PC-3 (cell line): ENCODE data around the gene OR6C2. TPM values are rescaled to one million over a fixed set of nuclear protein-coding genes. Genes with fewer than 3 reads are reported as not detected.
"Not testable (repeated sequence)": the region's sequence is repeated elsewhere in the genome, so short reads cannot be mapped to it uniquely, and the experiment has no call there.

Source experiments
- ATAC-seq: fragments of 200-7000 bp; cut with Tn5 transposase; 2 replicates; pipeline ENCODE4 v1.9.1; 2020; ENCODE audit warnings: mild to moderate bottlenecking, moderate library complexity
- BruUV-seq: library from RNA; stranded (reverse); fragments of 400-500 nt; replicated peaks from 2 replicates; lab custom pipeline; 2021; lab: Mats Ljungman, UMichigan
- CTCF ChIA-PET: fragments of 300-600 bp; sonication (Branson Sonifier 250); formaldehyde crosslinking; loops from one replicate; lab custom pipeline; 2022; ENCODE audit warnings: antibody characterized with exemption; lab: Charles Lee
- POLR2A ChIA-PET: fragments of 300-600 bp; sonication (Branson Sonifier 250); formaldehyde crosslinking; loops from one replicate; lab custom pipeline; 2022; ENCODE audit warnings: antibody characterized with exemption; ENCODE audit not compliant: unreplicated experiment; lab: Charles Lee
- DNase-seq: peaks from one replicate; pipeline ENCODE4 v3.0.0-alpha.2; 2015
- H2AFZ ChIP-seq: fragments of 300-600 bp; sonication (generic); 2 replicates; pipeline ENCODE4 v1.6.0; 2016; ENCODE audit warnings: antibody characterized with exemption, low read length
- H3F3A ChIP-seq: fragments of 300-600 bp; sonication (generic); one replicate; pipeline ENCODE4 v1.6.0; 2017; ENCODE audit warnings: antibody characterized with exemption, low read length, control low read depth, mild to moderate bottlenecking; ENCODE audit not compliant: unreplicated experiment
- H3K27ac ChIP-seq: fragments of 300-600 bp; sonication (generic); 2 replicates; pipeline ENCODE4 v1.5.1; 2016; ENCODE audit warnings: mild to moderate bottlenecking, low read length
- H3K27me3 ChIP-seq: fragments of 300-600 bp; sonication (generic); 2 replicates; pipeline ENCODE4 v1.6.1; 2016; ENCODE audit warnings: low read length, mixed read lengths
- H3K36me3 ChIP-seq: fragments of 300-600 bp; sonication (generic); 2 replicates; pipeline ENCODE4 v1.6.1; 2016; ENCODE audit warnings: low read depth, mixed run types, low read length, mixed read lengths
- H3K4me1 ChIP-seq: fragments of 300-600 bp; sonication (generic); 2 replicates; pipeline ENCODE4 v1.5.1; 2016; ENCODE audit warnings: low read length; ENCODE audit not compliant: insufficient read depth
- H3K4me2 ChIP-seq: fragments of 300-600 bp; sonication (generic); 2 replicates; pipeline ENCODE4 v1.6.0; 2016; ENCODE audit warnings: low read length
- H3K4me3 ChIP-seq: fragments of 300-600 bp; sonication (generic); 2 replicates; pipeline ENCODE4 v1.5.1; 2016; ENCODE audit warnings: mild to moderate bottlenecking, low read length, mixed read lengths
- H3K79me2 ChIP-seq: fragments of 300-600 bp; sonication (generic); 2 replicates; pipeline ENCODE4 v1.6.1; 2017; ENCODE audit warnings: low read length, mixed read lengths
- H3K9ac ChIP-seq: fragments of 300-600 bp; sonication (generic); 2 replicates; pipeline ENCODE4 v1.6.0; 2016; ENCODE audit warnings: mild to moderate bottlenecking, low read length
- H3K9me2 ChIP-seq: fragments of 300-600 bp; sonication (generic); replicated peaks from 2 replicates; pipeline ENCODE4 v1.6.1; 2016; ENCODE audit warnings: mixed run types, low read length, mixed read lengths
- H3K9me3 ChIP-seq: fragments of 300-600 bp; sonication (generic); 2 replicates; pipeline ENCODE4 v1.6.1; 2016; ENCODE audit warnings: low read length, mixed read lengths
- H4K20me1 ChIP-seq: fragments of 300-600 bp; sonication (generic); 2 replicates; pipeline ENCODE4 v1.6.1; 2016; ENCODE audit warnings: low read length, mixed read lengths
- EZH2 ChIP-seq: fragments of 300-600 bp; sonication (generic); IDR thresholded peaks from one replicate; pipeline ENCODE4 v1.6.1; 2017; ENCODE audit warnings: antibody characterized with exemption, mild to moderate bottlenecking, low read length; ENCODE audit not compliant: unreplicated experiment
- EZH2phosphoT487 ChIP-seq: fragments of 300-600 bp; sonication (generic); IDR thresholded peaks from 2 replicates; pipeline ENCODE4 v1.6.1; 2018; ENCODE audit warnings: mild to moderate bottlenecking, antibody characterized with exemption, low read length, borderline replicate concordance
- intact Hi-C: fragments of 100-400 bp; cut with micrococcal nuclease; formaldehyde crosslinking; loops from 2 replicates; pipeline ENCODE4 v1.9.0; 2023
- total RNA-seq: library from RNA; depleted of rRNA; stranded (reverse); fragments of >200 nt; gene quantifications from 2 replicates; pipeline ENCODE4 v1.2.3, GENCODE V29; 2014
- TF ChIP-seq, protein P1 (sequence below): fragments of 300-600 bp; sonication (generic); conservative IDR thresholded peaks from 2 replicates; pipeline ENCODE4 v1.5.1; 2017; ENCODE audit warnings: antibody characterized with exemption, low read depth, mild to moderate bottlenecking, low read length

The OR6C2 gene
- total RNA-seq, 1 experiment from 2014 or later, result not detected

DNA sequence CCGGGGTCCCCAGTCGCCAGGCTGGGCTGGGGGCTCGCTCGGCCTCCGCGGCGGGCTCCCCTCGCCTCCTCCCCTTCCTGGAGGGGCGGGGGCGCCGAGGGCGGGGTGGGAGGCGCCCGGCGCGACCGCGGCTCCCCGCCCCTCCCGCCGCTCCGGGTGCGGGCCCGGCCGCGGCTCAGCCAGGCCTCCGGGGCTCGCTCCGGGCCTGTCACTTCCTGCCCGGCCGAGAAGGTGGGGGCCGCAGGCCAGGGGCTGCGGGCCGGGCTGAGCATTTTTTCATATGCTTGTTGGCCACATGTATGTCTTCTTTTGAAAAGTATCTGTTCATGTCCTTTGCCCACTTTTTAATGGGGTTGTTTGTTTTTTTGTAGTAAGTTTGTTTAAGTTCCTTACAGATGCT, 29.0 kb upstream of the OR6C2 start:
- intact Hi-C loops, H3K4me3 ChIP-seq: not testable (repeated sequence)

DNA sequence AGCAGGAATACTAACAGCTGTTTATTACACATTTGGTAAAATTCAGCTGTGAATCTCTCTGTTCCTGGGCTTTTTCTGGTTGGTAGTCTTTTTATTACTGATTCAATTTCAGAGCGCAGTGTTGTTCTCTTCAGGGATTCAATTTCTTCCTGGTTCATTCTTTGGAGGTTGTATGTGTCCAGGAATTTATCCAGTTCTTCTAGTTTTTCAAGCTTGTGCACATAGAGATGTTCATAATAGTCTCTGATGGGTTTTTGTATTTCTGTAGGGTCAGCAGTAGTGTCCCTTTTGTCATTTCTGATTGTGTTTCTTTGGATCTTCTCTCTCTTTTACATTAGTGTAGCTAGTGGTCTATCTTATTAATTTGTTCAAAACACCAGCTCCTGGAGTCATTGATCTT, 26.9 kb upstream of the OR6C2 start:
- no peaks in the 10 kb centered on the region for H3K9me3 ChIP-seq
- BruUV-seq, result no TSS peak
- ChIA-PET CTCF (no interaction called here), POLR2A (no interaction called here)
- H3K9me2 ChIP-seq, result no peaks in the 10 kb centered on the region
- H3K27ac ChIP-seq, result no peak overlapping the region
- H3K36me3 ChIP-seq, result no peaks in the 10 kb centered on the region
- no peak overlapping the region for H2AFZ ChIP-seq
- no peaks in the 10 kb centered on the region for H4K20me1 ChIP-seq
- intact Hi-C loops, result no loop called here
- TF ChIP-seq EZH2phosphoT487 (no peak), EZH2 (no peak)
- TF ChIP-seq, protein P1, sequence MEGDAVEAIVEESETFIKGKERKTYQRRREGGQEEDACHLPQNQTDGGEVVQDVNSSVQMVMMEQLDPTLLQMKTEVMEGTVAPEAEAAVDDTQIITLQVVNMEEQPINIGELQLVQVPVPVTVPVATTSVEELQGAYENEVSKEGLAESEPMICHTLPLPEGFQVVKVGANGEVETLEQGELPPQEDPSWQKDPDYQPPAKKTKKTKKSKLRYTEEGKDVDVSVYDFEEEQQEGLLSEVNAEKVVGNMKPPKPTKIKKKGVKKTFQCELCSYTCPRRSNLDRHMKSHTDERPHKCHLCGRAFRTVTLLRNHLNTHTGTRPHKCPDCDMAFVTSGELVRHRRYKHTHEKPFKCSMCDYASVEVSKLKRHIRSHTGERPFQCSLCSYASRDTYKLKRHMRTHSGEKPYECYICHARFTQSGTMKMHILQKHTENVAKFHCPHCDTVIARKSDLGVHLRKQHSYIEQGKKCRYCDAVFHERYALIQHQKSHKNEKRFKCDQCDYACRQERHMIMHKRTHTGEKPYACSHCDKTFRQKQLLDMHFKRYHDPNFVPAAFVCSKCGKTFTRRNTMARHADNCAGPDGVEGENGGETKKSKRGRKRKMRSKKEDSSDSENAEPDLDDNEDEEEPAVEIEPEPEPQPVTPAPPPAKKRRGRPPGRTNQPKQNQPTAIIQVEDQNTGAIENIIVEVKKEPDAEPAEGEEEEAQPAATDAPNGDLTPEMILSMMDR, result no peak
- H3K4me3 ChIP-seq, result no peak overlapping the region
- no peaks in the 10 kb centered on the region for H3F3A ChIP-seq
- H3K9ac ChIP-seq, result no peak overlapping the region
- H3K27me3 ChIP-seq, result peaks cover 26% of the 10 kb centered on the region
- no peaks in the 10 kb centered on the region for H3K79me2 ChIP-seq
- H3K4me1 ChIP-seq, result no peaks in the 10 kb centered on the region
- DNase-seq, result no peak
- H3K4me2 ChIP-seq, result no peak overlapping the region
- ATAC-seq, result no peak

More for the DNA sequence above, 29.0 kb upstream of the OR6C2 start:
- H3K9me2 ChIP-seq, H2AFZ ChIP-seq, H3K9ac ChIP-seq, H3K4me2 ChIP-seq, DNase-seq, H3K36me3 ChIP-seq, POLR2A ChIA-PET, H3K4me1 ChIP-seq, H3K9me3 ChIP-seq, H3F3A ChIP-seq, ATAC-seq, CTCF ChIA-PET, H3K27ac ChIP-seq, BruUV-seq, H3K79me2 ChIP-seq, H4K20me1 ChIP-seq: not testable (repeated sequence)
- H3K27me3 ChIP-seq, result peaks cover 26% of the 10 kb centered on the region

DNA sequence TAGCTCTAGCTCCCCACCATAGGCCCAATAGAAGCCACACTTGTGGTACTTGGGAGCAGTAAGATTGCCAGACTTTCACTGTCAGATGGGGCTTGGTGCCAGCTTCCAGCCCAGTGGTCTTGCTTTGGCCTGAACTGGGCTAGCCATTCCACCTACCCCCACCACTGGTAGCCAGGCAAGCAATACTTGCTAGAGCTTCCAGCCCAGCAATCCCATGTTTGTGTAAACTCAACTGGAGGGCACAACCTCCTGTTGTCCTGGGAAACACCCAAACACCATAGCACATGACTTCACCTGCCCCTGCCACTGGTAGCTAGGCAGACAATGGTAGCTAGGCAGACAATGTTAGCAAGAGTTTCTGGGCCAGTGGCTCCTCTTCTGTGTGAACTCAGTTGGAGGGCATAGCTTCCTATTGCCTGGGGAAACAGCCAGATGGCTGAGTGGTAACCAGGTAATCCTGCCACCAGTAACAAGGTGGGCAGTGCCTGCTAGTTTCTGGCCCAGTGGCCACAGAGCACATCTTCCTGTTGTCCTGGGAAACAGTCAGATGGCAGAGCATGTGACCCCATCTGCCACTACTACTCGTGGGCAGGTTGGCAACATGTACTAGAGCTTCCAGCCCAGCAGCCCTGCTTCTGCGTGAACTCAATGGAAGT, 23.4 kb upstream of the OR6C2 start:
- no peaks in the 10 kb centered on the region for H3K9me3 ChIP-seq
- no peaks in the 10 kb centered on the region for H3K79me2 ChIP-seq
- no peak overlapping the region for H3K4me3 ChIP-seq
- no peak for DNase-seq
- ATAC-seq, result no peak
- H4K20me1 ChIP-seq, result no peaks in the 10 kb centered on the region
- no peak overlapping the region for H3K4me2 ChIP-seq
- intact Hi-C loops, result no loop called here
- ChIA-PET CTCF (no interaction called here), POLR2A (no interaction called here)
- TF ChIP-seq EZH2phosphoT487 (no peak), EZH2 (no peak)
- TF ChIP-seq, protein P1, result no peak
- peaks cover 22% of the 10 kb centered on the region for H3K27me3 ChIP-seq
- H3K9ac ChIP-seq, result no peak overlapping the region
- no TSS peak for BruUV-seq
- no peaks in the 10 kb centered on the region for H3K4me1 ChIP-seq
- H3F3A ChIP-seq, result no peaks in the 10 kb centered on the region
- no peaks in the 10 kb centered on the region for H3K36me3 ChIP-seq
- H3K27ac ChIP-seq, result no peak overlapping the region
- no peak overlapping the region for H2AFZ ChIP-seq
- no peaks in the 10 kb centered on the region for H3K9me2 ChIP-seq
